HCT116 (cell line): ENCODE results near the gene OPCML. TPM values are rescaled to one million over a fixed set of nuclear protein-coding genes. Genes with fewer than 3 reads are reported as not detected.

Experiments used
- ATAC-seq: fragments of 200-7000 bp; cut with Tn5 transposase; 2 replicates; pipeline ENCODE4 v1.9.1; 2020; ENCODE audit warnings: mild to moderate bottlenecking, moderate library complexity
- BruUV-seq: library from RNA; stranded (reverse); fragments of 400-500 nt; replicated peaks from 2 replicates; lab custom pipeline; 2021; lab: Mats Ljungman, UMichigan
- CTCF ChIA-PET: fragments of 300-600 bp; sonication (Branson Sonifier 250); formaldehyde crosslinking; loops from one replicate; lab custom pipeline; 2021; ENCODE audit warnings: antibody characterized with exemption; lab: Charles Lee
- POLR2A ChIA-PET: fragments of 300-600, 350-600 bp; sonication (Branson Sonifier 250); formaldehyde crosslinking; loops from one replicate; lab custom pipeline; 2021; ENCODE audit warnings: antibody characterized with exemption; lab: Charles Lee
- RAD21 ChIA-PET, 2 experiments: fragments of 300-600 bp; sonication (Branson Sonifier 250); formaldehyde crosslinking; loops; one replicate each; lab custom pipeline; 2023; ENCODE audit warnings: low total read pairs in 2 of 2; ENCODE audit not compliant: uncharacterized antibody in 2 of 2, unreplicated experiment in 2 of 2, low non-redundant PET in 1 of 2; lab: Charles Lee
- DNase-seq: peaks from one replicate; pipeline ENCODE4 v3.0.0-alpha.2; 2010; ENCODE audit warnings: low read depth, low spot score
- H2AFZ ChIP-seq: fragments of 200-600 bp; shearing (Covaris generic), sonication (generic); 2 replicates; pipeline ENCODE4 v1.6.1; 2017; ENCODE audit warnings: low read depth, mixed run types, mixed read lengths, antibody characterized with exemption, low read length; ENCODE audit not compliant: poor library complexity, severe bottlenecking
- H3K27ac ChIP-seq: 2 replicates; pipeline ENCODE4 v1.5.1; 2012; ENCODE audit warnings: low read depth, low read length
- H3K27me3 ChIP-seq: fragments of 200-600 bp; sonication (generic); 2 replicates; pipeline ENCODE4 v1.6.1; 2016; ENCODE audit warnings: mixed run types, low read length, mixed read lengths; ENCODE audit not compliant: insufficient read depth
- H3K36me3 ChIP-seq, 2 experiments: fragments of 200-500 bp in 1 of 2; fragments of 200-600 bp in 1 of 2; sonication (Bioruptor generic) in 1 of 2; sonication (generic) in 1 of 2; 2 replicates each; pipeline versions ENCODE4 v1.5.1 to v1.6.1; 2014 to 2016; ENCODE audit warnings: low read length in 2 of 2, inconsistent platforms in 1 of 2, mixed read lengths in 1 of 2, mixed run types in 1 of 2; ENCODE audit not compliant: insufficient read depth in 2 of 2, control insufficient read depth in 1 of 2
- H3K4me1 ChIP-seq, 2 experiments: fragments of 200-600 bp in 1 of 2; sonication (generic) in 1 of 2; 2 replicates each; pipeline versions ENCODE4 v1.5.1 to v1.6.1; 2012 to 2017; ENCODE audit warnings: low read length in 2 of 2, inconsistent platforms in 1 of 2, mild to moderate bottlenecking in 1 of 2, mixed read lengths in 1 of 2, mixed run types in 1 of 2, moderate library complexity in 1 of 2; ENCODE audit not compliant: insufficient read depth in 2 of 2, control insufficient read depth in 1 of 2
- H3K4me2 ChIP-seq: fragments of 200-600 bp; sonication (generic); 2 replicates; pipeline ENCODE4 v1.6.1; 2017; ENCODE audit warnings: mixed run types, low read length, mixed read lengths
- H3K4me3 ChIP-seq, 2 experiments: fragments of 200-600 bp in 1 of 2; sonication (generic) in 1 of 2; replicated peaks in 1 of 2; 2 replicates each; pipeline ENCODE4 v1.5.1; 2011 to 2016; ENCODE audit warnings: low read length in 2 of 2, control low read depth in 1 of 2, low read depth in 1 of 2, mild to moderate bottlenecking in 1 of 2, mixed read lengths in 1 of 2, mixed run types in 1 of 2
- H3K79me2 ChIP-seq: fragments of 200-600 bp; sonication (generic); 2 replicates; pipeline ENCODE4 v1.6.1; 2017; ENCODE audit warnings: mild to moderate bottlenecking, mixed run types, low read length, moderate library complexity, mixed read lengths; ENCODE audit not compliant: insufficient read depth
- H3K9ac ChIP-seq: fragments of 200-600 bp; sonication (generic); 2 replicates; pipeline ENCODE4 v1.6.1; 2016; ENCODE audit warnings: low read length, mixed read lengths
- H3K9me2 ChIP-seq: fragments of 200-600 bp; sonication (generic), shearing (Covaris generic); 2 replicates; pipeline ENCODE4 v1.6.1; 2017; ENCODE audit warnings: mixed run types, mild to moderate bottlenecking, moderate library complexity; ENCODE audit not compliant: insufficient read depth
- H3K9me3 ChIP-seq, 2 experiments: fragments of 200-500 bp in 1 of 2; fragments of 200-600 bp in 1 of 2; sonication (Bioruptor generic) in 1 of 2; sonication (generic) in 1 of 2; 2 replicates each; pipeline ENCODE4 v1.6.1; 2014 to 2017; ENCODE audit warnings: low read length in 2 of 2, mixed read lengths in 2 of 2, inconsistent platforms in 1 of 2, low read depth in 1 of 2, mild to moderate bottlenecking in 1 of 2, mixed run types in 1 of 2, moderate library complexity in 1 of 2; ENCODE audit not compliant: control insufficient read depth in 1 of 2, insufficient read depth in 1 of 2
- H4K20me1 ChIP-seq: fragments of 200-600 bp; sonication (generic), shearing (Covaris generic); 2 replicates; pipeline ENCODE4 v1.6.1; 2017; ENCODE audit warnings: mixed run types, mild to moderate bottlenecking, moderate library complexity; ENCODE audit not compliant: insufficient read depth
- CBX3 ChIP-seq: IDR thresholded peaks from 2 replicates; pipeline ENCODE4 v1.6.1; 2012; ENCODE audit warnings: low read depth
- CEBPB ChIP-seq: IDR thresholded peaks from 2 replicates; pipeline ENCODE4 v1.6.1; 2012; ENCODE audit warnings: low read depth
- EGR1 ChIP-seq: IDR thresholded peaks from 2 replicates; pipeline ENCODE4 v1.6.1; 2012; ENCODE audit warnings: low read depth
- EZH2 ChIP-seq: fragments of 200-600 bp; sonication (generic); IDR thresholded peaks from 2 replicates; pipeline ENCODE4 v1.6.1; 2017; ENCODE audit warnings: antibody characterized with exemption, mixed run types
- MAX ChIP-seq: IDR thresholded peaks from 2 replicates; pipeline ENCODE4 v1.6.1; 2012
- POLR2AphosphoS5 ChIP-seq: IDR thresholded peaks from 2 replicates; pipeline ENCODE4 v1.6.1; 2011; ENCODE audit warnings: mild to moderate bottlenecking, low read depth, low read length, moderate library complexity
- RAD21 ChIP-seq: IDR thresholded peaks from 2 replicates; pipeline ENCODE4 v1.6.1; 2012; ENCODE audit warnings: low read depth, mild to moderate bottlenecking
- SP1 ChIP-seq: IDR thresholded peaks from 2 replicates; pipeline ENCODE4 v1.6.1; 2012; ENCODE audit warnings: low read depth
- SRF ChIP-seq: IDR thresholded peaks from 2 replicates; pipeline ENCODE4 v1.6.1; 2012; ENCODE audit warnings: low read depth
- TCF7L2 ChIP-seq: IDR thresholded peaks from 2 replicates; pipeline ENCODE4 v1.7.0; 2011; ENCODE audit warnings: borderline replicate concordance, inconsistent platforms; ENCODE audit not compliant: insufficient read depth, insufficient read length; ENCODE audit errors: extremely low read depth
- ZNF274 ChIP-seq: fragments of 200-500 bp; sonication (Bioruptor generic); IDR thresholded peaks from 2 replicates; pipeline ENCODE4 v1.6.1; 2014; ENCODE audit warnings: mild to moderate bottlenecking, low read depth, low read length, inconsistent platforms
- intact Hi-C: fragments of 100-400 bp; cut with micrococcal nuclease; formaldehyde crosslinking; loops from 2 replicates; pipeline ENCODE4 v1.10.0; 2022
- total RNA-seq: library from RNA; stranded (reverse); gene quantifications from one replicate; pipeline ENCODE4 v1.2.1, GENCODE V29; 2021; ENCODE audit not compliant: unreplicated experiment
- TF ChIP-seq, protein P1 (sequence below): IDR thresholded peaks from 2 replicates; pipeline ENCODE4 v1.6.1; 2011; ENCODE audit warnings: mild to moderate bottlenecking, low read length, moderate library complexity; ENCODE audit not compliant: insufficient replicate concordance; ENCODE audit errors: extremely low read depth
- TF ChIP-seq, protein P2 (sequence below): IDR thresholded peaks from 2 replicates; pipeline ENCODE4 v1.6.1; 2012

The OPCML gene
- total RNA-seq, 1 experiment from 2014 or later, result not detected

DNA sequence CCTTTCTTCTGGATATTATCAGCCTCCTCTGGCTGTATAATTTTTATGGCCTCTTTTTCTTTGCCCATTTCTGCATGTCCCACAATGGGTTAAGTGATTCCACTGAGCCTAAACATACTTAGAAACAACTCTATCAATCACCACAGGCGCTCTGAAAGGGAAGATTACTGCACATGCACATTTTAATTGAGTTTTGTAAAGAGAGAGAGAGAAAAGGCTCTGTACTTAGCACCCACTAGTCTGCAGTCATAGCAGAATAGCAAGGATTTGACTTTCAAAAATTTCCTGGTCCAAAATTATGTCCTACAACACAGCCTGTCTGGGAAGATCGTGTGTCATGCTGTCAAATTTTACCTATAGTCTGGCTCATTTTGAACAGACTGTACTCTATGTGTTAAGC lies 758.5 kb downstream of the OPCML start:
- intact Hi-C loops, result no loop called here
- Histone ChIP-seq H3K4me2 (no peak overlapping the region), H2AFZ (no peak overlapping the region), H3K79me2 (no peaks in the 10 kb centered on the region), H3K9me3 (peaks cover 4 to 10% of the 10 kb centered on the region in 2 experiments; a peak in 2 of 4 replicates), H3K4me3 (no peak overlapping the region), H4K20me1 (no peaks in the 10 kb centered on the region), H3K27me3 (no peaks in the 10 kb centered on the region), H3K36me3 (no peaks in the 10 kb centered on the region), H3K9ac (no peak overlapping the region), H3K9me2 (no peaks in the 10 kb centered on the region), H3K4me1 (no peaks in the 10 kb centered on the region), H3K27ac (no peak overlapping the region)
- ChIA-PET CTCF (no interaction called here), RAD21 (no interaction called here), POLR2A (no interaction called here)
- BruUV-seq, result no TSS peak
- DNase-seq (no peak), ATAC-seq (no peak)
- TF ChIP-seq TCF7L2 (no peak), CBX3 (no peak), SRF (no peak), EZH2 (no peak), RAD21 (no peak), EGR1 (no peak), SP1 (no peak), MAX (no peak), CEBPB (no peak), POLR2AphosphoS5 (no peak), ZNF274 (no peak)
- TF ChIP-seq, protein P1, sequence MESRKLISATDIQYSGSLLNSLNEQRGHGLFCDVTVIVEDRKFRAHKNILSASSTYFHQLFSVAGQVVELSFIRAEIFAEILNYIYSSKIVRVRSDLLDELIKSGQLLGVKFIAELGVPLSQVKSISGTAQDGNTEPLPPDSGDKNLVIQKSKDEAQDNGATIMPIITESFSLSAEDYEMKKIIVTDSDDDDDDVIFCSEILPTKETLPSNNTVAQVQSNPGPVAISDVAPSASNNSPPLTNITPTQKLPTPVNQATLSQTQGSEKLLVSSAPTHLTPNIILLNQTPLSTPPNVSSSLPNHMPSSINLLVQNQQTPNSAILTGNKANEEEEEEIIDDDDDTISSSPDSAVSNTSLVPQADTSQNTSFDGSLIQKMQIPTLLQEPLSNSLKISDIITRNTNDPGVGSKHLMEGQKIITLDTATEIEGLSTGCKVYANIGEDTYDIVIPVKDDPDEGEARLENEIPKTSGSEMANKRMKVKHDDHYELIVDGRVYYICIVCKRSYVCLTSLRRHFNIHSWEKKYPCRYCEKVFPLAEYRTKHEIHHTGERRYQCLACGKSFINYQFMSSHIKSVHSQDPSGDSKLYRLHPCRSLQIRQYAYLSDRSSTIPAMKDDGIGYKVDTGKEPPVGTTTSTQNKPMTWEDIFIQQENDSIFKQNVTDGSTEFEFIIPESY, result no peak
- TF ChIP-seq, protein P2, sequence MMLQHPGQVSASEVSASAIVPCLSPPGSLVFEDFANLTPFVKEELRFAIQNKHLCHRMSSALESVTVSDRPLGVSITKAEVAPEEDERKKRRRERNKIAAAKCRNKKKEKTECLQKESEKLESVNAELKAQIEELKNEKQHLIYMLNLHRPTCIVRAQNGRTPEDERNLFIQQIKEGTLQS, result no peak
